H9 (cell line): ENCODE results near the gene MYO1E. TPM values are rescaled to one million over a fixed set of nuclear protein-coding genes. Genes with fewer than 3 reads are reported as not detected.

Experiments
- DNase-seq: peaks from one replicate; pipeline ENCODE4 v3.0.0-alpha.2; 2017
- H2AFZ ChIP-seq: one replicate; pipeline ENCODE4 v1.6.1; 2013; ENCODE audit warnings: mild to moderate bottlenecking, low read length, control low read depth, moderate library complexity
- H2AK5ac ChIP-seq: 2 replicates; pipeline ENCODE4 v1.6.1; 2013; ENCODE audit warnings: low read length, control low read depth, mixed read lengths; ENCODE audit not compliant: insufficient read length
- H2BK120ac ChIP-seq: one replicate; pipeline ENCODE4 v1.6.1; 2013; ENCODE audit warnings: low read depth, mild to moderate bottlenecking, low read length, control low read depth, inconsistent platforms; ENCODE audit not compliant: poor library complexity, severe bottlenecking
- H2BK12ac ChIP-seq: 2 replicates; pipeline ENCODE4 v1.6.1; 2013; ENCODE audit warnings: low read length, control low read depth, mixed read lengths, low read depth; ENCODE audit not compliant: insufficient read length
- H2BK15ac ChIP-seq: 2 replicates; pipeline ENCODE4 v1.6.1; 2013; ENCODE audit warnings: low read depth, low read length, control low read depth
- H2BK20ac ChIP-seq: one replicate; pipeline ENCODE4 v1.6.1; 2013; ENCODE audit warnings: low read depth, mild to moderate bottlenecking, low read length, control low read depth, inconsistent platforms; ENCODE audit not compliant: poor library complexity, severe bottlenecking
- H2BK5ac ChIP-seq: 2 replicates; pipeline ENCODE4 v1.6.1; 2013; ENCODE audit warnings: low read length, control low read depth, mixed read lengths; ENCODE audit not compliant: insufficient read length
- H3K14ac ChIP-seq: 2 replicates; pipeline ENCODE4 v1.6.1; 2013; ENCODE audit warnings: low read length, control low read depth; ENCODE audit not compliant: insufficient read depth
- H3K18ac ChIP-seq: 2 replicates; pipeline ENCODE4 v1.6.1; 2013; ENCODE audit warnings: low read depth, mild to moderate bottlenecking, mixed read lengths, low read length, control low read depth; ENCODE audit not compliant: insufficient read length
- H3K23ac ChIP-seq: 2 replicates; pipeline ENCODE4 v1.6.1; 2013; ENCODE audit warnings: low read length, control low read depth, mixed read lengths, low read depth; ENCODE audit not compliant: insufficient read length
- H3K23me2 ChIP-seq: 2 replicates; pipeline ENCODE4 v1.6.1; 2013; ENCODE audit warnings: low read depth, mild to moderate bottlenecking, mixed read lengths, low read length, control low read depth; ENCODE audit not compliant: insufficient read length, poor library complexity, severe bottlenecking
- H3K27ac ChIP-seq: 2 replicates; pipeline ENCODE4 v1.5.1; 2013; ENCODE audit warnings: low read length, control low read depth, mixed read lengths, low read depth; ENCODE audit not compliant: insufficient read length
- H3K27me3 ChIP-seq: 2 replicates; pipeline ENCODE4 v1.6.1; 2013; ENCODE audit warnings: low read length, control low read depth, inconsistent platforms; ENCODE audit not compliant: insufficient read depth
- H3K4ac ChIP-seq: 2 replicates; pipeline ENCODE4 v1.6.1; 2013; ENCODE audit warnings: low read depth, mild to moderate bottlenecking, control low read depth, inconsistent platforms, low read length, moderate library complexity
- H3K4me1 ChIP-seq: 2 replicates; pipeline ENCODE4 v1.6.1; 2013; ENCODE audit warnings: low read length, control low read depth, inconsistent platforms; ENCODE audit not compliant: insufficient read depth
- H3K4me2 ChIP-seq: 2 replicates; pipeline ENCODE4 v1.6.1; 2013; ENCODE audit warnings: low read length, control low read depth, mixed read lengths; ENCODE audit not compliant: insufficient read length, insufficient read depth
- H3K56ac ChIP-seq: 2 replicates; pipeline ENCODE4 v1.6.1; 2013; ENCODE audit warnings: low read depth, mild to moderate bottlenecking, mixed read lengths, low read length, control low read depth; ENCODE audit not compliant: insufficient read length
- H3K79me1 ChIP-seq: 2 replicates; pipeline ENCODE4 v1.6.1; 2013; ENCODE audit warnings: low read depth, mild to moderate bottlenecking, moderate library complexity, low read length, control low read depth, inconsistent platforms; ENCODE audit not compliant: insufficient read depth, poor library complexity, severe bottlenecking
- H3K79me2 ChIP-seq: 2 replicates; pipeline ENCODE4 v1.6.1; 2013; ENCODE audit warnings: low read length, control low read depth, inconsistent platforms; ENCODE audit not compliant: insufficient read depth
- H3K9ac ChIP-seq: 2 replicates; pipeline ENCODE4 v1.6.1; 2013; ENCODE audit warnings: low read length, control low read depth, mixed read lengths; ENCODE audit not compliant: insufficient read length; ENCODE audit errors: extremely low read depth
- H3K9me3 ChIP-seq: one replicate; pipeline ENCODE4 v1.6.1; 2013; ENCODE audit warnings: low read depth, low read length, inconsistent platforms; ENCODE audit not compliant: control insufficient read depth
- H3T11ph ChIP-seq: one replicate; pipeline ENCODE4 v1.6.1; 2013; ENCODE audit warnings: mild to moderate bottlenecking, low read length, control low read depth, inconsistent platforms
- H4K20me1 ChIP-seq: one replicate; pipeline ENCODE4 v1.6.1; 2013; ENCODE audit not compliant: control insufficient read depth, insufficient read length, insufficient read depth
- H4K5ac ChIP-seq: 2 replicates; pipeline ENCODE4 v1.6.1; 2013; ENCODE audit warnings: low read depth, mild to moderate bottlenecking, mixed read lengths, low read length, control low read depth; ENCODE audit not compliant: insufficient read length
- H4K8ac ChIP-seq: replicated peaks from 2 replicates; pipeline ENCODE4 v1.6.1; 2013; ENCODE audit warnings: low read length, control low read depth, mixed read lengths, low read depth; ENCODE audit not compliant: insufficient read length
- H4K91ac ChIP-seq: 2 replicates; pipeline ENCODE4 v1.6.1; 2013; ENCODE audit warnings: low read depth, mild to moderate bottlenecking, moderate library complexity, mixed read lengths, low read length, control low read depth; ENCODE audit not compliant: insufficient read length
- H3K27ac Mint-ChIP-seq, 3 experiments: 2 replicates in 2 of 3; 3 replicates in 1 of 3; pipeline ENCODE4 v1.8.0; 2020 to 2021; ENCODE audit warnings: mixed read lengths in 3 of 3, mild to moderate bottlenecking in 1 of 3, moderate library complexity in 1 of 3
- H3K27me3 Mint-ChIP-seq: 2 replicates; pipeline ENCODE4 v1.8.0; 2021; ENCODE audit warnings: low read depth, mild to moderate bottlenecking, moderate library complexity, mixed read lengths
- H3K36me3 Mint-ChIP-seq, 3 experiments: 2 replicates in 2 of 3; 3 replicates in 1 of 3; pipeline ENCODE4 v1.8.0; 2020 to 2021; ENCODE audit warnings: low read depth in 3 of 3, mixed read lengths in 3 of 3; ENCODE audit not compliant: insufficient read depth in 1 of 3
- H3K4me1 Mint-ChIP-seq, 2 experiments: 2 replicates each; pipeline ENCODE4 v1.8.0; 2020; ENCODE audit warnings: mixed read lengths in 2 of 2
- H3K4me3 Mint-ChIP-seq, 2 experiments: 2 replicates in 1 of 2; 3 replicates in 1 of 2; pipeline ENCODE4 v1.8.0; 2020 to 2021; ENCODE audit warnings: mild to moderate bottlenecking in 2 of 2, mixed read lengths in 2 of 2, moderate library complexity in 1 of 2
- H3K9me3 Mint-ChIP-seq, 2 experiments: 2 replicates in 1 of 2; 3 replicates in 1 of 2; pipeline ENCODE4 v1.8.0; 2020; ENCODE audit warnings: mild to moderate bottlenecking in 2 of 2, mixed read lengths in 2 of 2, moderate library complexity in 1 of 2
- total RNA-seq: library from RNA; stranded (reverse); gene quantifications from 2 replicates; pipeline ENCODE4 v1.2.1, GENCODE V29; 2021
- TF ChIP-seq, protein P1 (sequence below): fragments of 200-600 bp; sonication (generic); conservative IDR thresholded peaks from 3 replicates; pipeline ENCODE4 v1.8.0; 2021; ENCODE audit warnings: antibody characterized with exemption, mild to moderate bottlenecking

The MYO1E gene
- total RNA-seq, 1 experiment from 2014 or later, result 235 TPM

DNA sequence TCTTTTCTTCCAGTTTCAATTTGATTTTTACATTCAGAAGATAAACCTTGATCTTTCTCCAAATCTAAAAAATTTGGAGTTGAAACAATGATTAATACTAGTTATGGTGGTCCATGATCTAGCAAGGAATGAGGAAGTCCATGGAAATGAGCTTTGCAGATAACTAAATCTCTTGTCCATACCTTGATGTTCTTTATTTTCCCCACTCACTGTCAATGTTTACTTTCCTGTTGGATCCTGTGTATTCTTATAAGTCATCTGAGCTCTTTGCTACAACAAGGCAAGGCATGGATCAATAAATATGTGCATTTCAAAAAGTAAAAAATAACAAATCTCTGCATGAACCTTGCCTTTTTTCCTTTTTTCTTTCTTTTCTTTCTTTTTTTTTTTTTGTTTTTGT lies 6.2 kb upstream of the MYO1E start:
- Histone ChIP-seq H2AFZ (no peak overlapping the region), H3K4me1 (no peaks in the 10 kb centered on the region), H2BK20ac (no peak overlapping the region), H3T11ph (no peak overlapping the region), H3K79me1 (no peaks in the 10 kb centered on the region), H3K23ac (no peak overlapping the region), H3K56ac (no peak overlapping the region), H3K27ac (no peak overlapping the region), H3K4ac (no peak overlapping the region), H3K18ac (no peak overlapping the region), H2AK5ac (no peak overlapping the region), H3K4me2 (no peak overlapping the region), H2BK120ac (no peak overlapping the region), H3K27me3 (no peaks in the 10 kb centered on the region), H2BK12ac (no peak overlapping the region), H3K79me2 (no peaks in the 10 kb centered on the region), H2BK5ac (no peak overlapping the region), H3K14ac (no peak overlapping the region), H2BK15ac (no peak overlapping the region), H4K5ac (no peak overlapping the region), H4K20me1 (no peaks in the 10 kb centered on the region), H3K9ac (no peak overlapping the region), H4K8ac (no peak overlapping the region), H3K23me2 (no peaks in the 10 kb centered on the region), H4K91ac (no peak overlapping the region), H3K9me3 (no peaks in the 10 kb centered on the region)
- Mint-ChIP-seq H3K27me3 (no peaks in the 10 kb centered on the region; the same call in 1 of the 2 replicates), H3K9me3 (no peaks in the 10 kb centered on the region), H3K36me3 (peaks cover 2 to 13% (median 4%) of the 10 kb centered on the region in 3 experiments; a peak in 3 of 7 replicates), H3K27ac (no peak overlapping the region), H3K4me3 (no peak overlapping the region), H3K4me1 (peaks cover 3 to 5% of the 10 kb centered on the region in 2 experiments)
- TF ChIP-seq, protein P1, sequence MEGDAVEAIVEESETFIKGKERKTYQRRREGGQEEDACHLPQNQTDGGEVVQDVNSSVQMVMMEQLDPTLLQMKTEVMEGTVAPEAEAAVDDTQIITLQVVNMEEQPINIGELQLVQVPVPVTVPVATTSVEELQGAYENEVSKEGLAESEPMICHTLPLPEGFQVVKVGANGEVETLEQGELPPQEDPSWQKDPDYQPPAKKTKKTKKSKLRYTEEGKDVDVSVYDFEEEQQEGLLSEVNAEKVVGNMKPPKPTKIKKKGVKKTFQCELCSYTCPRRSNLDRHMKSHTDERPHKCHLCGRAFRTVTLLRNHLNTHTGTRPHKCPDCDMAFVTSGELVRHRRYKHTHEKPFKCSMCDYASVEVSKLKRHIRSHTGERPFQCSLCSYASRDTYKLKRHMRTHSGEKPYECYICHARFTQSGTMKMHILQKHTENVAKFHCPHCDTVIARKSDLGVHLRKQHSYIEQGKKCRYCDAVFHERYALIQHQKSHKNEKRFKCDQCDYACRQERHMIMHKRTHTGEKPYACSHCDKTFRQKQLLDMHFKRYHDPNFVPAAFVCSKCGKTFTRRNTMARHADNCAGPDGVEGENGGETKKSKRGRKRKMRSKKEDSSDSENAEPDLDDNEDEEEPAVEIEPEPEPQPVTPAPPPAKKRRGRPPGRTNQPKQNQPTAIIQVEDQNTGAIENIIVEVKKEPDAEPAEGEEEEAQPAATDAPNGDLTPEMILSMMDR, result no peak
- DNase-seq, result no peak
